HG03025 (cell line): ENCODE measurements around the gene ALK.
"Not testable (repeated sequence)": the region's sequence is repeated elsewhere in the genome, so short reads cannot be mapped to it uniquely, and the experiment has no call there.

ENCODE experiments used
- ATAC-seq: cut with Tn5 transposase; IDR thresholded peaks from one replicate; pipeline ENCODE4 v1.9.1; 2021; ENCODE audit warnings: mild to moderate bottlenecking, moderate library complexity; ENCODE audit not compliant: unreplicated experiment, low FRiP score

Gene ALK

DNA sequence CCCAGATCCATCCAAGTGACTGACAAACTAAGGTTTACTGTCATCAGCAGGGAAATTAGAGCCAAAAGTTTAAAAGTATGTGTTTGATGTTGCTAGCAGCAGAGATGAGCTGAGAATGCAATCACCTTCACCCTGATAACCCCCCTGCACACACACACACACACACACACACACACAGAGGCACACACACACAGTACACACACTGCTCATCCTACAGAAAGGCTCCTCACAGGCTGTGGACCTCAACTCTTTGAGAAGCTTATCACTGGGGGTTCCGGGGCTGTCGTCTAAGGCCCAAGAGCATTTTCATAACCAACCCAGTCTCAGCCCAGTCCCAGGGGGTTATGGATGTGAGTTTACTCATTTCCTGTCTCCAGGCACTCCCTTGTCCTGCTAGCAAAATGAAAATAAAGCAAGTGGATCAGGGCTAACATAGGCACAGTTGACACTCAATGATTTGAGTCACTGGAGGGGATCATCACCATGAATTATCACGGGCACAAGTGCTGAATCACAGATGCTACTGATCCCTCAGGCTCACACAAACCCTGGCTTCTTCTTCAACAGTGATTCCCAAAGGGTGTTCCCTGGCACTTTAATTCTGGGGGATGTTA, 76.6 kb downstream of the ALK start:
- no peak for ATAC-seq

DNA sequence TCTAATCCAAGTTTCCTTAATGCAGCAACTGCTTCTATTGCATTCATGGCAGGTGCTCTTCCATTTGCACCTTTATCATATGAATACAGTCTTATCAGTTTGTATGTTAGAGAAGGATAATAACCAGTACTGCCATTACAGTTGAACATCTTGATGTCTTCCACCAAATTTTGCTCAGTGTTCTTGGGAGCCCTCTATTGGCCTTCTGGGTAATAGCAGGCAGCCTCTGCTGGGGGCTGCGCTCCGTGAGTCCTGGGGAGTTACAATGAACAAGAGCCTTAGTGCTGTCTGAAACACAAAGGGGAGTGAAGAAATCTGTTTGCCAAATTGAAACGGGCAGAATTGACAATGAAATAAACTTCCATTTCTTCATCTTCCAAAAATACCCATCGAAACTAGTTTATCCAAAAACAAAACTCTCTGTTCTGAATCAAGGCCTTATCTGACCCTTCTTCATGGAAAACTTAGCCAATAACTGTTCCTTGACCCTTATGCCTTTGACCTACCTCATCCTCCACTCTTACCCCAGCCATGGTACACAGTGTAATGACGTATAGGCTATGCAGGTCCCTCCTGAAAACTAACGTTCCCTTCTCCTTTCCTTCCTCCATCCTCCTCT, 79.9 kb downstream of the ALK start:
- no peak for ATAC-seq

DNA sequence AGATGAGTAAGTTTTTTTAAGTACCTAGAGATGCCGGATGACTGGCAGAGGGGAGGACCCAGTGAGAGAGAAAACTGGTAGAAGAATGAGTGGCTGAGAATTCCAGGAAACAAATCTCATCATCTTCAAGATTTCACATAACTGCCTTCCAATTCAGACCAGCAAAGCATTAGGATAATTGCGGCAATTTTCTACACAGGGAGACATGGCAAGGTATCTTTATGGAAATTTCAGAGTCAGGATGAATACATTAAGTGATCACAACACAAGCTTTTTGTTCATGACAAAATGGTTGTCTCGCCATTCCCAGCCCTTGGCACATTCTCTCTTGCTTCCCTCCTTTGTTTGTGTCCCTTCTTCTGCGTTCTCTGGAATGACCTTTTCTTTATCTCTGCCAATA, 82.1 kb downstream of the ALK start:
- no peak for ATAC-seq

DNA sequence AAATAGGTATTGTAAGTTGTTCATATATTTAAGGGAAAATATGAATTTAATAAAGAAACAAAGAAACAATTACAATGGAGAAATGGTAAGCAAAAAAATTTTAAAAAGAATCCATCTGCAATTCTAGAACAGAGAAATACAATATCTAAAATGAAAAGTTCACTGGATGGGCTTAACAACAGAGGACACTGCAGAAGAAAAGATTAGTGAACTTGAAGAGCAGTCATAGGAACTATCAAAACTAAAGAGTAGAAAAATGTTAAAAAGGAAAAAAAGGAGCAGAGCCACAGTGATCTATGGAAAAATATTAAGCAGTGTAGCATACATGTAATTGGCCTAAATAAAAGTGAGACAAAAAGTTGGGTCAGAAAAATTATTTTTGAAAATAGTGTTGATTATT, 83.5 kb downstream of the ALK start:
- ATAC-seq, result no peak

DNA sequence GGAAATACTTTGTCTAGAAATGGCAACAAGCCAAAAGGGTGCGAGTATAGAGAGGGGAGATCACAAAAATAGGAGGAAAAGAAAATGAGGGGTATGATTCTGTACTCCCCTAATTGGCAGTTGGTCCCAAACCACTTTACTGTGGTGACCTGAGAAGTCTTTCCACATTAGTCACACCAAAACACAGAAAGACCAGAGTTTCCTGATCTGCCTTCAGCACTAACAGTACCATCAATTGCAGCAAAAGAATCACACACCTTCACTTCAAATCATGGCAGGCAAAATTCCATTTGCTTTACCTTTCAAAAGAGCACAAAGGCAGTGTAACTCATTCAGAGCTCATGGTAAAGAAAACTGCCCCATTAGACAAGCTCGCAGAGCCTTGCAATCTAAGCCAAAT, 86.8 kb downstream of the ALK start:
- ATAC-seq, result no peak

DNA sequence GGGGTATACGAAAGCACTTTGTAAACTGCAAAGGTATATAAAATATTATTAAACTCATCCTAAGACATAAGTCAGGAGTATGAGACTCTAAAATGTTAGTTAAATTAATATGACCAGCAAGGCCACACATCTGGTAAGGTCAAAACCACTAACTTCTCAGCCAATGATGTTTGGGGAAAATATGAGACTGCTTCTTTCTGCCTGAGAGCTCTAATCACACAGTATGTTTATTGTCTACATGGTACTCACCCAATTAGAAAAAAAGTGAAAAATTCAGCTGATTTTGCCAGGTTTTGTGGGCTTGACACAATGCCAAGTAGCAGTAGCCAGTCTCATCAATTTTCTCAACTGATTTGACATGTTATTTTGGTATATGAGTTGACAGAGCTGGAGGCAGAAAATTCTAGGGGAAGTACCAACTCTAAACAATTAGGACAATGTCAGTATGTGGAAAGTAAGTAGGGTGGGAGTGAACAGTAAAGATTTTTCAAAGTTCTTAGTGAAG, 87.3 kb downstream of the ALK start:
- no peak for ATAC-seq

DNA sequence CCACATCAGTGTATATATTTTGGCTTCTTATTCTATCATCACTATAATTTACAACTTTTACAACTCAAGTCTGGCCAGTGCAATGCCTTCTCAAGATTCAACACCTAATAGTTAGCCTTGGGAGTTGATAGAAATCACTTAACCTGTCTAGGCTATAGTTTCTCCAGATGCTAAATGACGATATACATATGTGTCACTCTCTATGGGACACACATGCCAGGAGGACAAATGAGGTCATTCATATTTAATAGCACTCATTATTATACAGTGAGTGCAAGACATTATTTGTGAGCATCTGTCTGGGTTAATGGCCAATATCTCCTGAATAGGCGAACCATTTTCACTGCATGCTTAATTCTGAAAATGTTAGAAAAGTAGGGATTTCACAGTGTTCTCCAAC, 89.8 kb downstream of the ALK start:
- no peak for ATAC-seq

DNA sequence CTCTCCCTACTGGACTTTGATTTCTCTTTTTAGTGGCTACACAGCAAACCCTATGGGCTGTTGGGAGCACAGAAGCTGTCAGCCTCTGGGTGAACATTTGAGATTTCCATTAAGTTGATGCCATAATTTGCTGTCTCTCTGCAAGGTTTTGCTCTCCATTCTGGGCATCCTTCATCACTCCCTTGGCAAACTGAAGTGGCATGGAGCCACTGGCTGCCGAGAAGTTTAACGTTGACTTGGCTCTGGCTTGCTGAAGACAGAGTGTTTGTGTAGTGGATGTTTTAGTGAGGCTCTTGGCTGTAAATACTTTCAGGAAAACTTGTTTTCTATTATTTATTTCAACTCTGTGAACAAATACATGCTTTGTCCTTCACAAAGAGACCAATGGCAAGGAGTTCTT, 91.5 kb downstream of the ALK start:
- no peak for ATAC-seq

DNA sequence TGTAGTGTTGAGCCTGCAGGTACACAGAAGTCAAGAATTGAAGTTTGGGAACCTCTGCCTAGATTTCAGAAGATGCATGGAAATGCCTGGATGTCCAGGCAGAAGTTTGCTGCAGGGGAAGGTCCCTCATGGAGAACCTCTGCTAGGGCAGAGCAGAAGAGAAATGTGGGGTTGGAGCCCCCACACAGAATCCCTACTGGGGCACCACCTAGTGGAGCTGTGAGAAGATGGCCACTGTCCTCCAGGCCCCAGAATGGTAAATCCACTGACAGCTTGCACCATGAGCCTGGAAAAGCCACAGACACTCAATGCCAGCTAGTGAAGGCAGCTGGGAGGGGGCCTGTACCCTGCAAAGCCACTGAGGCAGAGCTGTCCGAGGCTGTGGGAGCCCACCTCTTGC, 97.2 kb downstream of the ALK start:
- not testable (repeated sequence) for ATAC-seq

DNA sequence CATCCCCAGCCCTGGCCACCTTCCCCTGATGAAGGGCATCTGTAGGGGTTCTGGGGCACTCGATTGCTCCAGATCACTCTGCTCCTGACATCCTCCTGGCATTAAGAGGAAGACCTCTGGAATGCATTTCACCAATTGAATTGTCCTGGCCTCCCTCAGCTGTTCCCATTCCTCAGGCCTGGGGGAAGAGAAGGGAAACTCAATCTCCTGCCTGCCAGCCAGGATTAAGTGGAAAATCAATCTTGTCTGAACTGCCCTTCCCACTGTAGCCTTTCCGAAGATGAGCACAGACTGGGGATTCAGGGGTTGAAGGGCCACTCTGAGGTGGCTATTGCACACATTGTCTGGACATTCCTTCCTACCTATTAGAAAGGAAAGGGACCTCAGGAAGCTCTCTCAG, 99.8 kb downstream of the ALK start:
- ATAC-seq, result no peak

DNA sequence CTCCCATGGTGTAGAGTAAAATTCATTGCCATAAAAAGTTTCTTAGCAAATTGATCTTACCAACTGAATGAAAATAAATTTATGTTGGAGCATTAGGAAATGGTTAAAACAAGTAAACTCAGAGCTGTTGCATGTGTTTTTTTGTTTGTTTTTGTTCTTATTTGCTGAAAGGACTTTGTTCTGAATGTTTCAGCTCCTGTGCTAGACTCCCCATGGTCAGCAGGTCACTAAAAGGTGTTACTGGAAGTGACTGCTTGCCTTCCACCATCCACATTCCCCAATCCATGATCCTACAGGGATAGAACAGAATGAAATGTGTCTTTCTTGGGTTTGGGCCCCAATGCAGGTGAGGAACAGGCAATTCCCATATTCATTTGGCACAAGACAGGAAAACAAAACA, 101.8 kb downstream of the ALK start:
- no peak for ATAC-seq

DNA sequence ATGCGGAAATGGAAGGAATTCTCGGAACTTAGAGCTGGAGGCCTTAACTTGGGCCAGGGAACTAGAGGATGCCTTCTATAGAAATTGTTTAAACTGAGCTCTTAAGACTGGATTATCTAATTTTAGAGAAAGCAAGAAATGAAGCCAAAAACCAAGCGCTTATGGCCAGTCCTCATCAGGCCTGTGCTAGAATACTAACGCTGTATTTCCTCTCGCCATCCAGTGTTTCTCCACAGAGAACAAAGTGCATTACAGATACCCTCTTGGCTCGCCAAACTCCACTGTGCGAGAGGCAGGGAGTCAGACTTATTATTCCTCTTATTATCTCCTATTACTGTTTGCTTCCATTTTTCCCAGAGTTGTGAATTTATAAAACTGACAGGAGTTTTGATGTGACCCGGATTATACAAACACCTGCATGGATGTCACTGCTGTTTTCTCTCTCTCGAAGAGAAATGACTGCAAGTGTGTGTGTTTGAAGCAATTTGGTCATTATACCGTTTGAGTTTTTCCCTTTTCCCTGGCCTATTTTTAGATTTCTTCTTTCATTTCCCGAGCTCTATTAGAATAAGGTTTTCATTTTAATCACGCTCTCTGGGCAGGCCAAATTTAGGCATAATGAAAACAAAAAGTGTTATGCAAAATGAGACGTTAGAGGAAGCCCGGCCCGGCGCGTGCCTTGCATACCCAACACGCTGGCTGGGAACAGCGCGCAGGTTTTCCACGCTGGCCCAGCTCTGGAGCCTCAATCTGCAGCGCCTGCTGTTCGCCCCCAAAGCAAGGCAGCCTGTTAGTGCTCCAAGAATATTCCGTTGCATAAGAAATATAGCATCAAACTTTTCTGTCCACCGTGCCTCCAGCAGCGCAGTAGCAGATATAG, 103.3 kb downstream of the ALK start:
- no peak for ATAC-seq

DNA sequence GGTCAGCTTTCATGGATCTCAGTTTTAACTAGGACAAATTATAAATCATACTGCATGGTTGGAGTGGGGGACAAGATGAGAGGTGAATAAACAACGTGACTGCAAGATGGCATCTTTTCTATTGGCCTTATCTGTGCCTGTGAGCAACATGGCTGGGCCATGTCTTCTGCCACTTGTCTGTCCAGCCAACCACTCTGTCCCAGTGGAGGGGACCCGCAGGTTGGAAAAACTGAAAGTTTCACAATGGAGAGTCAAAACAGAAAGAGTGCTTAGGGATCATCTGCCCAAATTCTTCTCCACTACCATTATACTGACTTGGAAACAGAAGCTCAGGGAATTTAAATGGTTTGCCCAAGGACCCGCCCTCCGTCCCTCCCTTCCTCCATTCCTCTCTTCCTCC, 104.1 kb downstream of the ALK start:
- no peak for ATAC-seq

DNA sequence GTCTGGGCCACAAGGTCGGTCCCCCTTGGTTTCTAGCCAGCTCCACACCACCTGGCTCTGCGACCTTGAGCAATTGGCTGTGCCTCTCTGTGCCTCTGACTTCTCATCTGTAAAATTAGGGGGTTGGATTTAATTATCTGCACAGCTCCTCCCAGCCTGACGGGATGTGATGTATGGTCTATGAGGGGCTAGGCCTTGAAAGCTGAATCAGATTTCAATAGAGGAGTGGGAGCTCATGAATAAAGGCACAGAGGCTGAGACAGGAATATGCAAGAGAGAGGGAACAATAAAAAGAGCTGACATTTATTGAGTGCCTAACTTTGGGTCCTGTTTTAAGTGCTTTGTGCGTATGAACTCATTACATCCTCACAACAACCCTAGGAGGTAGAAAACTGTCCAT, 104.7 kb downstream of the ALK start:
- no peak for ATAC-seq

DNA sequence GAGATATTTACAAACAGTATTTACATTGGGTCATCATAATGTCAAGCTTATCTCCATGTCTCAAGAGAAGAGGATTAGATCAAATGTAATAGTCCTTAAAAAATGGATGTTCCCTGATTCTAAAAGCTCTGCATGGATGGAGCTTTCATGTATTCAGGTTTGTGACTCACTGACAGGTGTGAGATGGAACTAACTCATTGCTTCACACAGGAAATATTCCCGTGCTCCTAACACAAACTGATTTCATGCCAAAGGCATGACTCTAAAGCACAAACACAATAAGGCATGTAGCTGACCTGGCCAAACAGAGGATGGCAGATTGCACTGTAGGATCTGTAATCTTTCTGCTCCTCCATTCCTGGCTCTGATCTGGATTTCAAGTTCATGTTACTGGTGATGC, 110.0 kb downstream of the ALK start:
- ATAC-seq, result no peak

DNA sequence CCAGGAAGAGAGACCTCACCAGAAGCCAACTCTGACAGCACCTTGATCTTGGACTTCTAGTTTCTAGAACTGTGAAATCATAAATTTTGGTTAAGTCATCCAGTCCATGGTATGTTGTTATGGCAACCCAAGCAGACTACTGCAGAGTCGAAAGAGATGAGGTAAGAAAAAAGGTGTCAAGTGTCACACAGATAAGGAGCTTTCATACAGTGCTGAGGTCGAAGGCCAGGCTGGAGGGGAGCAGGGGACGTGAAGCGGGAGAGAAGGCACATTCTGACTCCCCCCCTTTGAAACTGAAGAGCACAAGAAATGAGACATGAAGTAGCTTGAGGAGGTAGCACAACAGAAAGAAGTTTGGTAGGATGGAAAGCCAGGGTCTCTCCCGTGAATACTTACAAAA, 110.4 kb downstream of the ALK start:
- no peak for ATAC-seq

DNA sequence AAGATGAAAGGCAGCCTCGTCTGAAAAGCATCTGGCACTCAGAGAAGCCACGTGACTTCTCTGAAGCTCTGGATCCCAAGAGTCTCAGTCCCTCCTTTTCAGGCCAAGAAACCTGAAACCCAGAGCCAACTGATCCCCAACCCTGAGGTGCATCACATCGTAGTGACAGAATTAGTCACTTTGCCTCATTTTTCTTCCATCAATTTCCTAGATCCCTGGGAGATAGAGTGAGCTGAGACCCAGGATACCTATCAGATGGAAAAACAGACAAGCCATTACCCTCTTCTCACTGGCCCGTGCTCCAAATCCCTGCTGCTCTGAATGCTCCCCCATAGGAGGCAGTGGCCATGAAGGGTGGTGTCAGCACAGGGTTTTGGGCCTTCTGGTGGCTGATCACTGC, 113.1 kb downstream of the ALK start:
- no peak for ATAC-seq

DNA sequence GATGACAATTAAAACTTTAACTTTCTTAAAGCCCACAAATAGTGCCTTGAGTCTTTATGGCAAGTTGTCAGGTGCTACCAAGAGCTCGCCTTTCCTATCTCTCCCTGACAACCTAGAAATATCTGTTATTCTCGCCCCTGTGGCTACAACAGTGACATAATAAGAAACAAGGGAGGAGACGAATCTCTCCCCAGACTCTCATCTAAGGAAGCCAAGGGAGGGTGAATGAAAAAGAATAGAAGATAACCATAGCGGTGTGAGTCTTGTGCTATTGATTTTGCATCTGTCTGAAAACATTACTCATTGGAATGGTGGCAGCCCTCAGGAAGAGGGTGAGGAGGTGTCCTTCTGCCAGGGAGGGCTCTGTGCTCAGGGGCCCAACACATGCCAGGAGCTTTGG, 114.3 kb downstream of the ALK start:
- ATAC-seq, result no peak

DNA sequence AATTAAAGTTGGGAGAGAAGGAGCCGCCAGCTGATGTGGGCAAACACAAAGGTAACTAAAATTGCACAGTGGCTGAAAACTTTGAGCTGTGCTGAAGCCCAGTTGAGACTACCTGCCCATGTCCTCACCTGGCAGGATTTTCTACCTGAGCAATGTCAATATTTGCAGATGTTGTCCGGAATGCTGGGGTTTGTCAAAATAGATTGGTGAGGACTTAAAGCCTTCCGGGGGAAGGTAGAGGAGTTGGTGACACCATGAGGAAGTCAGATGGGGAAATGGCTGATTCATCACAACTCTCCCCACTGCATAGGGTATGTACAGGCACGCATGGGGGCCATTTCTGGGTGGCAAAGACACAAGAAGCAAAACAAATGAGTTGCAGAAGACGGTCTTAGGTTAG, 114.9 kb downstream of the ALK start:
- ATAC-seq, result no peak

DNA sequence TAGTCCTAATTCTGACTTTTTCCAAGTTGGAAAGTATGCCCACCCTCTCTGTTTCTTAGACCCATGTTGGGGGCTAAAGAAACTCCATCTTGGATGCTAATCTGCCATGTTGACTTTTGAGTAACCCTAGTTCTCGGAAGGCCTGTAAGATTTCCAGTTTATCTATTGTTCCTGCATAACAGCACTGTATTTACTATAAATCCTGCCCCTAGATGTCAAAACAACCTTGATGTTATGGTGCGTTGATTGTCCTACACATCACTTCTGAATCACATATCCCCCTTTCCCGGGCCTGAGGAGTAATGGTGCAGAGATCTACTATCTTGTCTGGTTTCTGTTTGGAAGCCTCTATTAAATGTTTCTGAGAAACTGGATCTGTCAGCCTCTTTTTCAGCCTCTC, 116.7 kb downstream of the ALK start:
- ATAC-seq, result no peak

DNA sequence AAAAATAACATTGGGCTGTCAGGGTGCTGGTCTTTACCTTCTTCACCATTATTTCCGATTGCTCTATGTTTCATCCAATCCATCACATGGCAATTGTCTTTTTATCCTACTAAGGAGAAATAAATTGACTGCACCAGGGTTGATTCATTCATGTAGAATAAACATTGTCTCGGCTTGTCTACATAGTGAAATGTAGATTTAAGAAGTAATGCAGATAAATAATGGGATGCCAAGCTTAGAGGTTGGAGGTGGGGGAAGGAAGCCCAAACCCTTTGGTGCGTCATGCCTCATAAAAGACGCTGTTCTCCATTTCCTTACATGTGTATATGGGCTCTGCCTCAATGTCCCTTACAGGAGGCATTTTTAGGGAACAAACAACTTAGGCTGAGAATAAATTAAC, 117.8 kb downstream of the ALK start:
- no peak for ATAC-seq

DNA sequence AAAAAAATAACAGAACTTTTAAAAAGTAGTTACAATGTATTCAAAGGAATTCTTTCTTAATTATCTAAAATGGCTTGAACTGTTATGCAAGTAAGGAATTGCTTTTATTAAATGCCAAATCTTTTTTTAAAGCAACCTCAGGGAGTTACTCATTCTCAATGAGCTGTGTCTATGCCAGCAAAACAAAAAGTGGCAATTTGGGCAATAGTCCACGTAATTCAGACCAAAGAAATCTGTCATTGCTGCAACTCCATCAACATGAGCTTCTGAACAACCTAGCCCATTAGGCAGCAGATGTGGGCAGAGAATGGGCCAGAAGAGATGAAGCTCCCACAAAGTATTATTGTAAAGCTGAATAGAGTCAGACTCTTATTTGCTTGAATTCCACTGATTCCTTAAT, 118.4 kb downstream of the ALK start:
- ATAC-seq, result no peak
